SK-N-SH (cell line): ENCODE measurements around the gene TBC1D1. TPM values are rescaled to one million over a fixed set of nuclear protein-coding genes. Genes with fewer than 3 reads are reported as not detected.

Experiments used
- CTCF ChIA-PET: fragments of 300-600, 350-600 bp; formaldehyde crosslinking; extraction: SDS; loops from one replicate; lab custom pipeline; 2021; lab: Yijun Ruan, JAX
- POLR2A ChIA-PET: fragments of 350-600 bp; sonication (Branson Sonifier 250); formaldehyde crosslinking; extraction: SDS; loops from one replicate; lab custom pipeline; 2020; ENCODE audit warnings: antibody characterized with exemption, inconsistent platforms; lab: Yijun Ruan, JAX
- DNase-seq: peaks from one replicate; pipeline ENCODE4 v3.0.0; 2012
- H2AFZ ChIP-seq: fragments of 200-600 bp; sonication (generic); 2 replicates; pipeline ENCODE4 v1.8.1; 2016; ENCODE audit warnings: antibody characterized with exemption, mild to moderate bottlenecking, low read depth
- H3F3A ChIP-seq: fragments of 200-600 bp; sonication (generic); replicated peaks from 2 replicates; pipeline ENCODE3; 2016; ENCODE audit warnings: antibody characterized with exemption, mild to moderate bottlenecking; ENCODE audit not compliant: insufficient read depth
- H3K27ac ChIP-seq, 2 experiments: fragments of 200-500 bp in 1 of 2; fragments of 200-600 bp in 1 of 2; sonication (Bioruptor generic) in 1 of 2; sonication (generic), shearing (Covaris generic) in 1 of 2; 2 replicates each; pipeline versions ENCODE4 v1.5.1 to v1.6.1; 2014 to 2016; ENCODE audit warnings: low read depth in 2 of 2, inconsistent platforms in 1 of 2, low read length in 1 of 2, mild to moderate bottlenecking in 1 of 2, mixed read lengths in 1 of 2
- H3K27me3 ChIP-seq: fragments of 200-600 bp; sonication (generic), shearing (Covaris generic); 2 replicates; pipeline ENCODE4 v1.6.1; 2016; ENCODE audit warnings: mixed run types; ENCODE audit not compliant: insufficient read depth
- H3K36me3 ChIP-seq, 2 experiments: fragments of 200-500 bp in 1 of 2; fragments of 200-600 bp in 1 of 2; sonication (Bioruptor generic) in 1 of 2; sonication (generic) in 1 of 2; replicated peaks in 1 of 2; 2 replicates each; pipeline versions ENCODE3 to v1.5.1; 2014 to 2016; ENCODE audit warnings: low read length in 1 of 2, mild to moderate bottlenecking in 1 of 2; ENCODE audit not compliant: insufficient read depth in 2 of 2, control insufficient read depth in 1 of 2
- H3K4me1 ChIP-seq, 2 experiments: fragments of 200-500 bp in 1 of 2; fragments of 200-600 bp in 1 of 2; sonication (Bioruptor generic) in 1 of 2; sonication (generic), shearing (Covaris generic) in 1 of 2; 2 replicates each; pipeline versions ENCODE4 v1.5.1 to v1.6.1; 2014 to 2016; ENCODE audit warnings: low read depth in 1 of 2, low read length in 1 of 2, mixed run types in 1 of 2; ENCODE audit not compliant: insufficient read depth in 2 of 2, control insufficient read depth in 1 of 2
- H3K4me2 ChIP-seq: fragments of 200-600 bp; sonication (generic), shearing (Covaris generic); 2 replicates; pipeline ENCODE4 v1.6.1; 2017; ENCODE audit warnings: mixed run types
- H3K4me3 ChIP-seq, 2 experiments: fragments of 200-500 bp in 1 of 2; fragments of 200-600 bp in 1 of 2; sonication (Bioruptor generic) in 1 of 2; sonication (generic), shearing (Covaris generic) in 1 of 2; 2 replicates each; pipeline versions ENCODE4 v1.5.1 to v1.8.1; 2014 to 2016; ENCODE audit warnings: low read depth in 2 of 2, inconsistent platforms in 1 of 2, low read length in 1 of 2, mild to moderate bottlenecking in 1 of 2, mixed read lengths in 1 of 2, moderate library complexity in 1 of 2
- H3K79me2 ChIP-seq: fragments of 200-600 bp; sonication (generic); 2 replicates; pipeline ENCODE4 v1.8.1; 2017; ENCODE audit warnings: mild to moderate bottlenecking; ENCODE audit not compliant: insufficient read depth
- H3K9ac ChIP-seq: fragments of 200-600 bp; sonication (generic); 2 replicates; pipeline ENCODE4 v1.6.1; 2017; ENCODE audit warnings: mixed run types
- H3K9me2 ChIP-seq: fragments of 200-600 bp; sonication (generic); 2 replicates; pipeline ENCODE4 v1.6.1; 2017; ENCODE audit warnings: mixed run types
- H3K9me3 ChIP-seq: fragments of 200-600 bp; sonication (generic); 2 replicates; pipeline ENCODE4 v1.6.1; 2017; ENCODE audit warnings: mixed run types, mild to moderate bottlenecking, moderate library complexity
- H4K20me1 ChIP-seq: fragments of 200-600 bp; sonication (generic); 2 replicates; pipeline ENCODE4 v1.6.1; 2017; ENCODE audit warnings: mild to moderate bottlenecking, mixed run types; ENCODE audit not compliant: insufficient read depth
- CHD2 ChIP-seq: fragments of 150-350 bp; IDR thresholded peaks from 2 replicates; pipeline ENCODE4 v1.6.1; 2018; ENCODE audit warnings: low read length; ENCODE audit not compliant: partially characterized antibody
- EP300 ChIP-seq, 2 experiments: IDR thresholded peaks; 2 replicates each; pipeline versions ENCODE4 v1.4.0 to v1.6.1; 2012; ENCODE audit warnings: borderline replicate concordance in 1 of 2, low read depth in 1 of 2, low read length in 1 of 2
- EZH2phosphoT487 ChIP-seq: fragments of 200-600 bp; sonication (generic); IDR thresholded peaks from 2 replicates; pipeline ENCODE4 v1.6.1; 2017; ENCODE audit warnings: low read depth, mixed run types, mild to moderate bottlenecking, antibody characterized with exemption, moderate library complexity, borderline replicate concordance
- FOXJ3 ChIP-seq: sonication (generic); formaldehyde crosslinking; IDR thresholded peaks from 2 replicates; pipeline ENCODE4 v1.5.1; 2020; ENCODE audit warnings: mild to moderate bottlenecking, missing genetic modification reagents
- GABPA ChIP-seq: IDR thresholded peaks from 2 replicates; pipeline ENCODE4 v1.4.0; 2012; ENCODE audit warnings: low read depth, mild to moderate bottlenecking
- IRF3 ChIP-seq: fragments of 150-350 bp; IDR thresholded peaks from 2 replicates; pipeline ENCODE4 v1.6.1; 2016; ENCODE audit warnings: mild to moderate bottlenecking, low read depth, low read length
- MEF2A ChIP-seq: IDR thresholded peaks from 2 replicates; pipeline ENCODE4 v1.4.0; 2012; ENCODE audit warnings: low read depth, borderline replicate concordance
- NFIC ChIP-seq: IDR thresholded peaks from 2 replicates; pipeline ENCODE4 v1.4.0; 2012; ENCODE audit warnings: borderline replicate concordance
- PBX3 ChIP-seq: IDR thresholded peaks from 2 replicates; pipeline ENCODE4; 2012
- POLR2AphosphoS5 ChIP-seq: IDR thresholded peaks from 2 replicates; pipeline ENCODE4 v1.6.1; 2012; ENCODE audit warnings: low read depth, low read length
- RAD21 ChIP-seq: IDR thresholded peaks from 2 replicates; pipeline ENCODE4 v1.6.1; 2012; ENCODE audit warnings: mild to moderate bottlenecking, low read length
- RFX5 ChIP-seq: IDR thresholded peaks from 2 replicates; pipeline ENCODE4 v1.6.1; 2012; ENCODE audit warnings: mild to moderate bottlenecking, improper control_type of control experiment, low read length
- RXRA ChIP-seq: IDR thresholded peaks from 2 replicates; pipeline ENCODE4 v1.4.0; 2012; ENCODE audit warnings: low read depth, mild to moderate bottlenecking, borderline replicate concordance
- SIN3A ChIP-seq: IDR thresholded peaks from 2 replicates; pipeline ENCODE4 v1.6.1; 2012; ENCODE audit warnings: low read depth, mild to moderate bottlenecking, low read length, moderate library complexity, borderline replicate concordance
- TAF1 ChIP-seq: IDR thresholded peaks from 2 replicates; pipeline ENCODE4 v1.6.1; 2012; ENCODE audit warnings: low read depth, mild to moderate bottlenecking, low read length, moderate library complexity, borderline replicate concordance
- TEAD4 ChIP-seq: IDR thresholded peaks from 2 replicates; pipeline ENCODE4 v1.4.0; 2012; ENCODE audit warnings: mild to moderate bottlenecking, borderline replicate concordance; ENCODE audit not compliant: insufficient read depth
- WGBS: methylation state at CpG from one replicate; pipeline ENCODE4 v1.1.6; 2017; ENCODE audit warnings: low lambda C conversion rate; 5-methylcytosine and 5-hydroxymethylcytosine counted together
- polyA plus RNA-seq, 3 experiments: library from polyadenylated mRNA; depleted of rRNA; stranded (reverse); fragments of >200 nt; gene quantifications; 2 replicates each; pipeline ENCODE4 v1.2.3, GENCODE V29; 2012
- TF ChIP-seq, protein P1 (sequence below): IDR thresholded peaks from 2 replicates; pipeline ENCODE4 v1.4.0; 2012; ENCODE audit warnings: low read depth
- TF ChIP-seq, protein P2 (sequence below): IDR thresholded peaks from 2 replicates; pipeline ENCODE4 v1.4.0; 2012; ENCODE audit warnings: low read depth, borderline replicate concordance
- TF ChIP-seq, protein P3 (sequence below): fragments of 150-350 bp; IDR thresholded peaks from 2 replicates; pipeline ENCODE4 v1.6.1; 2017; ENCODE audit warnings: antibody characterized with exemption, low read length, low read depth, borderline replicate concordance

TBC1D1 gene
- polyA plus RNA-seq, 1 of the 3 experiments (the other 2 are of a cell fraction): 29.8 TPM

- H3K9ac ChIP-seq: no peak overlapping the region
- H3K4me3 ChIP-seq: no peak overlapping the region
- peak overlapping the region; percentile 42; the same call in 1 of the 2 replicates for H3K4me2 ChIP-seq
- TF ChIP-seq RAD21 (no peak), GABPA (no peak), FOXJ3 (CRISPR knock-in tag) (no peak), TAF1 (no peak), EP300 (IDR thresholded peaks at IDR 0.05; ENCODE audit: borderline replicate concordance in 1 of 2, low read depth in 1 of 2, low read length in 1 of 2) (no peak), NFIC (no peak), EZH2phosphoT487 (no peak), PBX3 (peak; percentile 32; the same call in 1 of the 2 replicates), CHD2 (no peak)
- TF ChIP-seq, protein P1, sequence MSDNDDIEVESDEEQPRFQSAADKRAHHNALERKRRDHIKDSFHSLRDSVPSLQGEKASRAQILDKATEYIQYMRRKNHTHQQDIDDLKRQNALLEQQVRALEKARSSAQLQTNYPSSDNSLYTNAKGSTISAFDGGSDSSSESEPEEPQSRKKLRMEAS: peak; percentile 29; the same call in 1 of the 2 replicates
- 53% methylated on average over 5 of the region's 5 CpGs for WGBS
- peaks cover 23% of the 10 kb centered on the region for H3F3A ChIP-seq
- no peaks in the 10 kb centered on the region for H3K79me2 ChIP-seq
- H3K27ac ChIP-seq: no peak overlapping the region
- peaks cover 15% of the 10 kb centered on the region in 2 experiments; a peak in 3 of 4 replicates for H3K4me1 ChIP-seq
- no peaks in the 10 kb centered on the region for H3K27me3 ChIP-seq
- H3K36me3 ChIP-seq: no peaks in the 10 kb centered on the region
- no peaks in the 10 kb centered on the region for H3K9me3 ChIP-seq
- DNase-seq: no peak
- ChIA-PET CTCF (interaction anchor here (1.6 kb wide), 1 partner anchor 25 kb away, joined by 7 read pairs; no protein-coding TSS in a partner anchor), POLR2A (no interaction called here)
- H4K20me1 ChIP-seq: no peaks in the 10 kb centered on the region
- no peaks in the 10 kb centered on the region for H3K9me2 ChIP-seq
- H2AFZ ChIP-seq: no peak overlapping the region; the same call in 1 of the 2 replicates
These were observed 263.4 kb downstream of the TBC1D1 start for GRCh38 chr4:38154252-38154651.

DNA sequence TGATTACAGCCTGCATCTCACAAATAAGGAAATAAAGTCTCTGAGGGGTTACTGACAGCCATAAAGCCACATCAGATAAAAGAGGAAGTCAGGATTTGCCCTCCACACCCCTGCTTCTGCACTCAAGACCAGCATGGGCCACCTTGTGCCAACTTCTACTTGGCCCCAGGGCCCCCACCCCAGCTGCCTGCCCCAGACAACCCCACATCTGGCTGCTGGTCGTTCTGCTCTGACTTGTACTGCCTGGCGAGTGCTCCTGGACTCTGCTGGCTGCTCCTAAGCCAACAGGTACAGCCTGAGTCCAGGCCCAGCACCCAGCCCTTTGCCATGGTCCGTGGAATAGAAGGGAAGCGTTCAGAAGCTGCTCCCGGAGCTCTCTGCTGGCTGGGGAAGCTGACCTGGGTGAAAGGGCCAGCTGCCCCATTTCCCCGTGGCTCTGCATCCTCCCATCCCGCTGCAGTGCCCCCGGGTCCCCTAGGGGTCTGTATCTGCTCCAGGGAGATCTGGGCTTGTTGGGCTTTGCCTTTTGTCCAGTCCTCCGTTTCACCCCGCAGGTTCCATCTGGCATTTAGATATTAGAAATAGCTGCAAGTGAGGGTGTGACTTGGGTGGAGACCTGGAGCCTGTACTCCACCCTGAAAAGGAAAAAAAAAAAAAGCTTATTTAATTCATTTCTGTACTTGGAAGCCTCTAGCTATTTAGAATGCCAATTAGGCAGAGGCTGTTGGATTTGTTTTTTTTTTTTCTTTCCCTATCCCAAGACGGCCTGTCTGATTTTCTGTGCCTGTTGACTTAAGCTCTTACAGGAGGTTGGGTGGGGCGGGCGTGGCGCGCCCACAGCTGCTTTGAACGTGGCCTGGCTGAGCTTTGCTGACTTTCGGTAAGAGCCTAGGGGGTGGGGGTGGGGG lies 264.1 kb downstream of the TBC1D1 start:
- Histone ChIP-seq H3K27me3 (no peaks in the 10 kb centered on the region), H3K4me2 (peak overlapping the region; percentile 42; the same call in 1 of the 2 replicates), H2AFZ (no peak overlapping the region; the same call in 1 of the 2 replicates), H3F3A (peaks cover 18% of the 10 kb centered on the region), H4K20me1 (no peaks in the 10 kb centered on the region), H3K27ac (no peak overlapping the region), H3K9me2 (no peaks in the 10 kb centered on the region), H3K4me3 (no peak overlapping the region), H3K79me2 (no peaks in the 10 kb centered on the region), H3K9ac (no peak overlapping the region), H3K36me3 (no peaks in the 10 kb centered on the region), H3K9me3 (no peaks in the 10 kb centered on the region), H3K4me1 (peaks cover 10 to 11% of the 10 kb centered on the region in 2 experiments; a peak in 3 of 4 replicates)
- CTCF ChIA-PET: interaction anchor here (1.6 kb wide), 1 partner anchor 25 kb away, joined by 7 read pairs; no protein-coding TSS in a partner anchor
- DNase-seq: no peak
- 75% methylated on average over 15 of the region's 17 CpGs for WGBS
- POLR2A ChIA-PET: no interaction called here
- TF ChIP-seq POLR2AphosphoS5: no peak
- TF ChIP-seq, protein P1: no peak
- TF ChIP-seq MEF2A: no peak
- no peak for TF ChIP-seq RAD21
- TF ChIP-seq EP300 (IDR thresholded peaks at IDR 0.05; ENCODE audit: borderline replicate concordance in 1 of 2, low read depth in 1 of 2, low read length in 1 of 2): no peak
- TF ChIP-seq SIN3A: no peak
- TF ChIP-seq RFX5: no peak
- no peak for TF ChIP-seq FOXJ3 (CRISPR knock-in tag)
- no peak for TF ChIP-seq TEAD4
- TF ChIP-seq, protein P2, sequence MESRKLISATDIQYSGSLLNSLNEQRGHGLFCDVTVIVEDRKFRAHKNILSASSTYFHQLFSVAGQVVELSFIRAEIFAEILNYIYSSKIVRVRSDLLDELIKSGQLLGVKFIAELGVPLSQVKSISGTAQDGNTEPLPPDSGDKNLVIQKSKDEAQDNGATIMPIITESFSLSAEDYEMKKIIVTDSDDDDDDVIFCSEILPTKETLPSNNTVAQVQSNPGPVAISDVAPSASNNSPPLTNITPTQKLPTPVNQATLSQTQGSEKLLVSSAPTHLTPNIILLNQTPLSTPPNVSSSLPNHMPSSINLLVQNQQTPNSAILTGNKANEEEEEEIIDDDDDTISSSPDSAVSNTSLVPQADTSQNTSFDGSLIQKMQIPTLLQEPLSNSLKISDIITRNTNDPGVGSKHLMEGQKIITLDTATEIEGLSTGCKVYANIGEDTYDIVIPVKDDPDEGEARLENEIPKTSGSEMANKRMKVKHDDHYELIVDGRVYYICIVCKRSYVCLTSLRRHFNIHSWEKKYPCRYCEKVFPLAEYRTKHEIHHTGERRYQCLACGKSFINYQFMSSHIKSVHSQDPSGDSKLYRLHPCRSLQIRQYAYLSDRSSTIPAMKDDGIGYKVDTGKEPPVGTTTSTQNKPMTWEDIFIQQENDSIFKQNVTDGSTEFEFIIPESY: no peak
- no peak for TF ChIP-seq CHD2
- TF ChIP-seq IRF3: no peak
- TF ChIP-seq, protein P3, sequence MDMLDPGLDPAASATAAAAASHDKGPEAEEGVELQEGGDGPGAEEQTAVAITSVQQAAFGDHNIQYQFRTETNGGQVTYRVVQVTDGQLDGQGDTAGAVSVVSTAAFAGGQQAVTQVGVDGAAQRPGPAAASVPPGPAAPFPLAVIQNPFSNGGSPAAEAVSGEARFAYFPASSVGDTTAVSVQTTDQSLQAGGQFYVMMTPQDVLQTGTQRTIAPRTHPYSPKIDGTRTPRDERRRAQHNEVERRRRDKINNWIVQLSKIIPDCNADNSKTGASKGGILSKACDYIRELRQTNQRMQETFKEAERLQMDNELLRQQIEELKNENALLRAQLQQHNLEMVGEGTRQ: no peak
- no peak for TF ChIP-seq RXRA
